ENCODE measurements around the gene GDNF. TPM values are rescaled to one million over a fixed set of nuclear protein-coding genes. Genes with fewer than 3 reads are reported as not detected.

GDNF gene
- total RNA-seq, 1 donor from 2014 or later, result not detected

DNA sequence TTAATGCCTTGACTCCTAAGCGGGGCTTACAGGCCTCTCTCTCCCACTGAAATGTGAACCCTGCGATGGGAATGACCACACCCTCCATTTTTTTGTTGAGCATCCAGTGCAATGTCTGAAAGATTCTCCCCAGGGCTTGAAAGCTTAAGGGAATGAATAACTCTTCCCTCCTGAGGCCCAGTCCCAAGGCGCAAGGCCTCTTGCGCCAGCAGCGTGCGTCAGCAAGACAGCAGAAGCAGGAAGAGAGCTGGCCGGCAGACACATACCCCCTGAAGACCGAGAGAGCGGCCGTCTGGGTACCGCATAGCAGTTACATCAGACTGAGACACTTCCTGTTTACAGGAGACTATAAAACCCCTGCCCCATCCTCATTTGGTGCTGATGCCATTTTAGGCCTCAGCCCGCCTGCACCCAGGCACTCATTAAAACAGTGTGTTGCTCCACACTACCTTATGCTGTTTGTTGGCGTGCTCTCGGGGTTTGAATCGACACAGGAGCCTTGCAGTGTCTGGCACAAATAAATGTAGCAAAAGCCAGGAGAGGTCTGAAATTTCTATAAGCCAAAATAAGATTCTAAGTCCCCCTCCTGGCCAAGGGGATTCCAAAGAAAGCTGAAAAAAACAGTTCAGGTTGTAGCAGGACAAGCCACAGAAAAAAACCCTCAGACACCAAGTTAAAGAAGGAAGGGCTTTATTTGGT is 62.3 kb downstream of the GDNF start:
- no peak for DNase-seq

DNA sequence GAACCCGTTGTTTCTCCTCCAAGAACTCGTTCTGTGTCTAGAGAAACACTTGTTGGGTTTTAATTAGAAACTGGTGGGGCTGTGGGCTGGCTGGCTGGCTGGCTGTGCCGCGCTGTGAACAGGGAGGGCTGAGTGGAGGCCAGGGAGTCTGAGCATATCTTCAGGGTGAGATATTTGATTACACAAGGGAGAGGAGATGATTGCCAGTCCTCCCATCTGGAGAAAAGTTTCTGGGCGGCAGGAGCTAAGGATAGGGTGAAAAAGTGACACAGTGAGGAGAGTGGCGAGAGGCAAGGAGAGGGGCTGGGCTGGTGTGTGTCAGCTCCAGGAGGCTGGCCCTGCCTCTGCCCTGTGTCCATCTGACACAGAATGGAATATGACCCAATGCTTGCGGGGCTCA is 63.0 kb downstream of the GDNF start:
- DNase-seq, result no peak

- DNase-seq, result no peak
These were observed 64.8 kb downstream of the GDNF start for GRCh38 chr5:37774912-37775483.

DNA sequence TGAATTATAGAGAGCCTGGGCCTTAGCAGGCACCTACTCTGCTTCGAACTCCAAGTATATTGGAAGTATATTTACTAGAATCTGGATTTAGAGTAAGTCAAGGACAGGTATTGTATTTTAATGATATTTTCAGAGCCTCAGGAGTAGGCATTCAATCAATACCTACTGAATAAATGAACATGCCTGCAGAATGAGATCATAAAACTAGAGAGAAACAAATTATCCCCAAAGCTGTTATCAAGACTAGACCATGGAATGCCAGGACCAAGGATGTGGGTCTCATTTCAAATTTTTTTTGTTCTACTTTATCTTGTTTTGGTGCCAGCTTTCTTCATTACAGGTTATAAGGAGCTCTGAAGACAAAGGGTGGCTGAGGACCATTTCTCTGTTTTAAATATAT is 66.0 kb downstream of the GDNF start:
- no peak for DNase-seq

- no peak for DNase-seq
These were observed 67.6 kb downstream of the GDNF start for GRCh38 chr5:37772255-37772654.

DNA sequence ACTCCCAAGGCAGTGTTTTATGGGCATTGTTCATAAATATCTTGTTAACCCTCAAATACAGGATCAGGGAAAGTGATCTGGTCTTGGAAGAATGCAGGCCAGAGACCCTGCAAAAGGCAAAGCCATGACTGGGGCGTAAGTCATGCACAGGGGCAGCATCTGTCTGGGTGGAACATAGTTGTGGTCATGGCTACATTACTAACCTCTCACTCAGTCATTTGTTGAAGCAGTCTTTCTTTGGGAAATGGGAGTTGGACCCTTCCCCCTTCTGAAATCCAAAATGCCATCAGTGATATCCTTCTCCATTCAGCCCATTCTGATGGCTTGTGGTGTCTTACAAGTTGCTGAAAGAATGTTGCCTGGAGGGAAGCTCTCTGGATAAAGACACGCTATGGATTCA is 68.1 kb downstream of the GDNF start:
- DNase-seq, result no peak

DNA sequence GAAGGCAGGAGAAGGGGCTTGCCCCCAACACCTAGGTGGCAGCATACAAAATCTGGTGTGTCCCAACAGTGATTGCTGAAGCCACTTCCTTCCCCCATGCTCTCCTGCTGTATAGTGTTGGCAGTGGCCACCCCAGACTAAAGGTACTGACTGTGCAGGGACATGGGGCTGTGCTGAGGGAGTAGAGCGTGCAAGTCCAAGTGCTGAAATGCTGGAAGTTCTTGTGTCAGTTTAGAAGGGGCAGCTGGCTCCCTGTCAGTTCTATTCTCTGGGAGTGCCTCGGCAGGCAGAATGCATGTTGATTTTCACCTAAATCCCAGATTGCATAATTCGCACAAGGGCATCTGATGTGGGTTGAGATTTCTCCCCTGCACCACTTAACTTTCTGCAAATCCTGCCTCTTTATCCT is 68.6 kb downstream of the GDNF start:
- peak; percentile 1 for DNase-seq

- DNase-seq, result no peak
These were observed 69.1 kb downstream of the GDNF start for GRCh38 chr5:37770786-37771185.

- DNase-seq, result no peak
These were observed 70.0 kb downstream of the GDNF start for GRCh38 chr5:37769840-37770239.

- no peak for DNase-seq
These were observed 70.7 kb downstream of the GDNF start for GRCh38 chr5:37769108-37769507.

GRCh38 chr5:37768371-37768770 is 71.5 kb downstream of the GDNF start:
- no peak for DNase-seq

- no peak for DNase-seq
These were observed 71.9 kb downstream of the GDNF start for GRCh38 chr5:37767961-37768360.

GRCh38 chr5:37767251-37767650 is 72.6 kb downstream of the GDNF start:
- no peak for DNase-seq
